ENCODE results near the gene ANGPTL5. TPM values are rescaled to one million over a fixed set of nuclear protein-coding genes. Genes with fewer than 3 reads are reported as not detected.

ANGPTL5 gene
- total and polyA plus RNA-seq, 7 donors: 0.03 to 0.21 (median 0.15) TPM; not detected in 1

DNA sequence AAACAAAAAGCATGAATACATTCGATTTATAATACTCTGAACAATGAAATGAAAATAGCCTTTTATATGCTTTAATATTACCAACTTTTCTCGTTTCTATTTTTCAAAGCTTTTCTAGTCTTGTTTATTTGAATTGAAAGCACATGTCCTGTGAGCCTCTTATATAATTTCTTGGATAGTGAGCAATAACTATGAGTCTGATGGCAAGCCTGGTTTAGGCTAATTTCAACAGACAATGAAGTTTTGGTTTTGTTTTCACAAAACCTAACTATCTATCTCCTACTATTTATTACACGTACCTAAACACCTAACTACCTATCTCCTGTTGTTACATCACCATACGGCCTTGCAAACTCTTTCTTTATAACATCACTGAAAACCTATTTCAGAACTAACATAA lies 30.7 kb downstream of the ANGPTL5 start:
- TF ChIP-seq, protein P1, sequence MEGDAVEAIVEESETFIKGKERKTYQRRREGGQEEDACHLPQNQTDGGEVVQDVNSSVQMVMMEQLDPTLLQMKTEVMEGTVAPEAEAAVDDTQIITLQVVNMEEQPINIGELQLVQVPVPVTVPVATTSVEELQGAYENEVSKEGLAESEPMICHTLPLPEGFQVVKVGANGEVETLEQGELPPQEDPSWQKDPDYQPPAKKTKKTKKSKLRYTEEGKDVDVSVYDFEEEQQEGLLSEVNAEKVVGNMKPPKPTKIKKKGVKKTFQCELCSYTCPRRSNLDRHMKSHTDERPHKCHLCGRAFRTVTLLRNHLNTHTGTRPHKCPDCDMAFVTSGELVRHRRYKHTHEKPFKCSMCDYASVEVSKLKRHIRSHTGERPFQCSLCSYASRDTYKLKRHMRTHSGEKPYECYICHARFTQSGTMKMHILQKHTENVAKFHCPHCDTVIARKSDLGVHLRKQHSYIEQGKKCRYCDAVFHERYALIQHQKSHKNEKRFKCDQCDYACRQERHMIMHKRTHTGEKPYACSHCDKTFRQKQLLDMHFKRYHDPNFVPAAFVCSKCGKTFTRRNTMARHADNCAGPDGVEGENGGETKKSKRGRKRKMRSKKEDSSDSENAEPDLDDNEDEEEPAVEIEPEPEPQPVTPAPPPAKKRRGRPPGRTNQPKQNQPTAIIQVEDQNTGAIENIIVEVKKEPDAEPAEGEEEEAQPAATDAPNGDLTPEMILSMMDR (IDR thresholded peaks at IDR 0.05): no peak
- no peak overlapping the region for H3K4me3 ChIP-seq
- H3K4me1 ChIP-seq: no peaks in the 10 kb centered on the region
- intact Hi-C loops (cut with DNase I): no loop called here
- DNase-seq (no peak), ATAC-seq (no peak)
- H3K36me3 ChIP-seq (ENCODE audit: insufficient read depth in 1 of 2, low read depth in 1 of 2): no peaks in the 10 kb centered on the region
- H3K9me3 ChIP-seq: no peaks in the 10 kb centered on the region
- H3K27ac ChIP-seq: no peak overlapping the region
- 70 to 72% (median 70%) methylated on average over 4 of the region's 4 CpGs for WGBS, 3 donors
- peaks cover 1 to 3% (median 2%) of the 10 kb centered on the region in 3 donors for H3K27me3 ChIP-seq (ENCODE audit: insufficient read depth in 3 of 3, low read length in 2 of 3)

DNA sequence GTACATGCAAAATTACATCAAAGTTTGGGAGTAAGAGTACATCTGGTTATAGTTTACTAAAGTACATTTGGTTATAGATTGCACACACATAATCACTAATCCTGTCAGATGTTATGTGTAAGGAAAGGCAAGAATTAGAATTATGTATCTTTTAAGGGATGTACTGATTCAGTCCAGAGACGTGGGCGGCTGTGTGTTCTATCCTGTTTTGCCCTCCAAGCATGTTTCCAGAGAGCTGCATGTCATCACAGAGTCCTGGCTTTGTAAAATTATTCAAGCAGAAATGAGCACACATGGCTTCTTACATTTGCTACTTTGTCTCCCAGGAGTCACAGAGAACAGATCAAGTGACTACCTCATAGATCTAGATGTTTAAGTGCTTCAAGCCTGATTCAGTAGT lies 34.7 kb downstream of the ANGPTL5 start:
- no peak for ATAC-seq
- TF ChIP-seq, protein P1 (IDR thresholded peaks at IDR 0.05): no peak
- no peak for DNase-seq
- H3K36me3 ChIP-seq (ENCODE audit: insufficient read depth in 1 of 2, low read depth in 1 of 2): no peaks in the 10 kb centered on the region
- no peak overlapping the region for H3K27ac ChIP-seq
- intact Hi-C loops (cut with DNase I): no loop called here
- no peaks in the 10 kb centered on the region for H3K4me1 ChIP-seq
- H3K4me3 ChIP-seq: no peak overlapping the region
- H3K27me3 ChIP-seq (ENCODE audit: insufficient read depth in 3 of 3, low read length in 2 of 3): peaks cover 0 to 2% (median 0%) of the 10 kb centered on the region in 3 donors
- H3K9me3 ChIP-seq: no peaks in the 10 kb centered on the region
- 77 to 87% (median 82%) methylated on average over 2 of the region's 2 CpGs for WGBS, 3 donors

DNA sequence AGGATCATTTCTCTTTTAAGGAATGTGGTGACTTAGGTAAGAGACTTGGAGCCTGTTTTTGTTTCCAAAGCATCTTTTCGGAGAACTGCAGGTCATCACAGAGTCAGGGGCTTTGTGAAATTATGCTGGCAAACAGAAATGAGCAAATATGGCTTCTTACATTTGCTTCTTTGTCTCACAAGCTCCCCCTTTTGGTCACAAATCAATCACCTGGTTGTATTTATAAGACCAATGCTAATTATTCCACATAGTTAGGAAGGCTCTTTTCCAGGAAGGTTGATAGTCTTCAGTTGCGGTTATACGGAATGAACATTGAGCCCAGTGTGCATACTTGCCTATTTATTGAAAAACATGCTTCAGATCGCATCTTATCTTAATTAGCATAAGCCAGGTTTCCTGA lies 36.1 kb downstream of the ANGPTL5 start:
- TF ChIP-seq, protein P1 (IDR thresholded peaks at IDR 0.05): no peak
- WGBS, 3 donors: 84 to 86% (median 85%) methylated on average over 4 of the region's 4 CpGs
- no peaks in the 10 kb centered on the region for H3K27me3 ChIP-seq (ENCODE audit: insufficient read depth in 3 of 3, low read length in 2 of 3)
- no peak for ATAC-seq
- H3K9me3 ChIP-seq: no peaks in the 10 kb centered on the region
- H3K27ac ChIP-seq: no peak overlapping the region
- no peak overlapping the region for H3K4me3 ChIP-seq
- DNase-seq: no peak
- H3K4me1 ChIP-seq: no peaks in the 10 kb centered on the region
- H3K36me3 ChIP-seq (ENCODE audit: insufficient read depth in 1 of 2, low read depth in 1 of 2): no peaks in the 10 kb centered on the region
- intact Hi-C loops (cut with DNase I): no loop called here

DNA sequence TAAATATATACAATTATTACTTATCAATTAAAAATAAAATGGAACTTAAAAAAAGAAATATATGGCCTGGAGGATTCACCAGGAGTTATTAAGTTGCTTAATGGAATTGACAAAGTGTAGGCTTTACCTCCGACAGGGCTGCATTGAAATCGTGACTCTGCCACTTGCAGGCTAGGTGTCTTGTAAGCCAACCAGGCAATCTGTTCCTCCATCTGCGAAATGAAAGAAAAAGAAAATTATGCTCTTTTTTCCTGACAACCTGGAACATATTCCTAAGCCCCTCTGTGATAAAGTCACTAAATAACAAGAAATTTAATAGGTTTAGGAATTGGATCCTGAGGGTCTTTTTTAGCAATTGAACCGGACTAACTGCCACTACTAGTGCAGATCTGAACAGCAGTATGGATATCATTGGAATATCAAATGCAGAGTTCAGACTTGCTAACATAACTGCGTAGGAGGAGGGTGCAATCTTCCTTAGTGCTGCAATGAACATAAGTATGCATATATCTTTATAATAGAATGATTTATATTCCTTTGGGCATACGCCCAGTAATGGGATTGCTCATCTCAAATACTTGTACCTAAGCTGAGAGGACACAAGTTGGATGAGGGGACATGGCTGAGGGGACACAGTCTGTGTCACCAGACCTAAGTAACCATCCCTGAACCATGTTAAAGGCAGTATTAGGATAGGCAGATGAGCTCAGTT lies 44.0 kb downstream of the ANGPTL5 start:
- H3K4me3 ChIP-seq: no peak overlapping the region
- ATAC-seq: no peak
- H3K27me3 ChIP-seq (ENCODE audit: insufficient read depth in 3 of 3, low read length in 2 of 3): no peaks in the 10 kb centered on the region
- WGBS, 3 donors: 80 to 84% (median 80%) methylated on average over 6 of the region's 6 CpGs
- no peaks in the 10 kb centered on the region for H3K4me1 ChIP-seq
- no peaks in the 10 kb centered on the region for H3K36me3 ChIP-seq (ENCODE audit: insufficient read depth in 1 of 2, low read depth in 1 of 2)
- DNase-seq: no peak
- TF ChIP-seq, protein P1 (IDR thresholded peaks at IDR 0.05): no peak
- intact Hi-C loops (cut with DNase I): no loop called here
- H3K9me3 ChIP-seq: no peaks in the 10 kb centered on the region
- H3K27ac ChIP-seq: no peak overlapping the region

DNA sequence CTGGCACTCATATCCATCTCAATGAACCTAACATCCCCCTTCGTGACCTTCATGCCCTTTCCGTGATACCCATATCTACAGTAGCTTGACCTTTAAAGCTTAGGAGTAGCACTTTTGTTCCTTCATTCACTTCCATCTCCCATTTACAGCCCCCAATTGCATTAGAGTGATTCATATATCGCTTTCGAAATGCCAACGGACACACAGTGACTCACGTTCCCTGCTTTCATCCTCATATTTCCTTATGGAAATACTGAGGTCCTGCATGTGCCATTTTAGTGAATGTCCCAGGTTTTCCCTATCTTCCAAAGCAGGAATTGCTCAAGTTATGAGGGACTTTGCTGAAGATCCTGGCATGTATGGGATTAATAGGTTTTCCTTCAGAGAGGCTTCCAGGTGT lies 45.8 kb downstream of the ANGPTL5 start:
- H3K4me3 ChIP-seq: no peak overlapping the region
- ATAC-seq: no peak
- TF ChIP-seq, protein P1 (IDR thresholded peaks at IDR 0.05): no peak
- H3K27ac ChIP-seq: no peak overlapping the region
- 91 to 94% (median 94%) methylated on average over 6 of the region's 6 CpGs for WGBS, 3 donors
- no peaks in the 10 kb centered on the region for H3K36me3 ChIP-seq (ENCODE audit: insufficient read depth in 1 of 2, low read depth in 1 of 2)
- intact Hi-C loops (cut with DNase I): no loop called here
- no peaks in the 10 kb centered on the region for H3K27me3 ChIP-seq (ENCODE audit: insufficient read depth in 3 of 3, low read length in 2 of 3)
- no peak for DNase-seq
- H3K4me1 ChIP-seq: no peaks in the 10 kb centered on the region
- H3K9me3 ChIP-seq: no peaks in the 10 kb centered on the region

Measured in psoas muscle (tissue), 8 donors.